Adrenal gland (tissue), 12 donors: Measurements from ENCODE around the gene TRIO. TPM values are rescaled to one million over a fixed set of nuclear protein-coding genes. Genes with fewer than 3 reads are reported as not detected.

Source experiments
- DNase-seq, 7 donors: peaks; one replicate each; pipeline ENCODE4 v3.0.0-alpha.2; 2019 to 2020
- H3K27ac ChIP-seq, 5 donors: fragments of 200-600 bp; sonication (generic) in 4 of 5; 1 replicate in 3 of 5; 2 replicates in 2 of 5; pipeline versions ENCODE4 v1.5.1 to v1.8.0; 2016 to 2020; ENCODE audit warnings: mild to moderate bottlenecking in 1 of 5
- H3K27me3 ChIP-seq: fragments of 200-600 bp; 2 replicates; pipeline ENCODE4 v1.8.0; 2021
- H3K36me3 ChIP-seq, 2 donors: fragments of 200-600 bp; replicated peaks in 1 of 2; 1 replicate in 1 of 2; 2 replicates in 1 of 2; pipeline versions ENCODE4 v1.5.1 to v1.8.0; 2018 to 2022
- H3K4me1 ChIP-seq, 2 donors: fragments of 200-600 bp; replicated peaks in 1 of 2; 1 replicate in 1 of 2; 2 replicates in 1 of 2; pipeline versions ENCODE4 v1.5.1 to v1.8.0; 2018 to 2021
- H3K4me3 ChIP-seq, 4 donors: fragments of 200-600 bp; sonication (generic) in 3 of 4; one replicate each; pipeline ENCODE4 v1.5.1; 2016 to 2018
- H3K9me3 ChIP-seq, 3 donors: fragments of 200-600 bp; sonication (generic) in 1 of 3; replicated peaks in 1 of 3; 1 replicate in 2 of 3; 2 replicates in 1 of 3; pipeline versions ENCODE4 v1.5.1 to v1.8.0; 2016 to 2021
- CTCF ChIP-seq, 6 experiments: fragments of 450-650 bp in 4 of 6; fragments of 200-600 bp in 2 of 6; sonication (generic) in 1 of 6; IDR thresholded peaks; 1 replicate in 5 of 6; 2 replicates in 1 of 6; pipeline versions ENCODE4 v1.5.1 to v1.8.0; 2016 to 2021; ENCODE audit warnings: antibody characterized with exemption in 6 of 6, mild to moderate bottlenecking in 2 of 6, moderate library complexity in 1 of 6
- POLR2A ChIP-seq, 2 donors: fragments of 450-650 bp; IDR thresholded peaks; one replicate each; pipeline ENCODE4 v1.6.1; 2017; ENCODE audit warnings: antibody characterized with exemption in 2 of 2, mild to moderate bottlenecking in 2 of 2, moderate library complexity in 1 of 2
- WGBS, 4 donors: extraction: QIAGEN DNeasy Blood & Tissue Kit in 2 of 4; methylation state at CpG; one replicate each; pipeline versions ENCODE4 v1.1.5 to v1.1.7; 2013 to 2017; 5-methylcytosine and 5-hydroxymethylcytosine counted together
- intact Hi-C, 2 donors: fragments of 100-400 bp; cut with DNase I; formaldehyde crosslinking; loops; one replicate each; pipeline versions ENCODE4 v1.14.1 to v1.15.0; 2022 to 2023
- polyA plus RNA-seq, 3 donors: library from polyadenylated mRNA; stranded (reverse); fragments of 200-250 nt in 2 of 3; fragments of 350-450 nt in 1 of 3; fragmentation: Illumina TruSeq in 1 of 3; extraction: RNeasy Lipid Tissue Mini Kit (QIAGEN cat#74804) in 1 of 3; gene quantifications; one replicate each; pipeline ENCODE4 v1.2.3, GENCODE V29; 2013 to 2014
- total RNA-seq, 9 donors: library from RNA; depleted of rRNA in 4 of 9; stranded (reverse); fragments of >200 nt in 4 of 9; fragments of 120-200 nt in 1 of 9; fragmentation: NEBNext Ultra II Directional in 1 of 9; extraction: Animal tissue kit (Norgen Biotek cat#: 25700) in 1 of 9; gene quantifications; one replicate each; pipeline versions ENCODE4 v1.1.0 to v1.2.4, GENCODE V29; 2013 to 2023
- donor health status: healthy with polysubstance abuse.
- donor health status: Bipolar disorder and iron deficiency.
- donor health status: DM: yes; HTN: yes; CAD: no.
- donor health status: DM: no; HTN: no; CAD: no.
- donor health status: DM: no; HTN: no; CAD: no.
- donor health status: DM: yes; HTN: yes; CAD: no.

The TRIO gene
- total and polyA plus RNA-seq, 12 donors, result 27.3 to 109 (median 72.4) TPM

- no peak overlapping the region for H3K27ac ChIP-seq
- intact Hi-C loops, result no loop called here
- peaks cover 10 to 18% of the 10 kb centered on the region in 2 donors for H3K4me1 ChIP-seq
- H3K4me3 ChIP-seq, result no peak overlapping the region
- no peak for DNase-seq
- TF ChIP-seq CTCF (IDR thresholded peaks at IDR 0.05) (no peak), POLR2A (IDR thresholded peaks at IDR 0.05) (no peak)
- no peaks in the 10 kb centered on the region for H3K9me3 ChIP-seq
- H3K27me3 ChIP-seq, result no peaks in the 10 kb centered on the region
- 94 to 96% (median 95%) methylated on average over 11 of the region's 11 CpGs for WGBS, 4 donors
- peaks cover 0 to 35% of the 10 kb centered on the region in 2 donors for H3K36me3 ChIP-seq
These were observed 270.9 kb downstream of the TRIO start for GRCh38 chr5:14414007-14414406.

GRCh38 chr5:14414656-14415023, 271.5 kb downstream of the TRIO start:
- WGBS, 4 donors, result 93 to 97% (median 96%) methylated on average over 7 of the region's 7 CpGs
- Histone ChIP-seq H3K4me1 (peaks cover 10 to 12% of the 10 kb centered on the region in 2 donors), H3K27me3 (no peaks in the 10 kb centered on the region), H3K27ac (no peak overlapping the region), H3K36me3 (peaks cover 0 to 35% of the 10 kb centered on the region in 2 donors), H3K4me3 (no peak overlapping the region), H3K9me3 (no peaks in the 10 kb centered on the region)
- TF ChIP-seq POLR2A (IDR thresholded peaks at IDR 0.05), result no peak
- TF ChIP-seq CTCF (IDR thresholded peaks at IDR 0.05), result no peak
- intact Hi-C loops, result no loop called here
- no peak for DNase-seq

GRCh38 chr5:14415024-14415697, 272.0 kb downstream of the TRIO start:
- Histone ChIP-seq H3K4me3 (no peak overlapping the region), H3K4me1 (peaks cover 8 to 12% of the 10 kb centered on the region in 2 donors), H3K36me3 (peaks cover 0 to 40% of the 10 kb centered on the region in 2 donors), H3K27me3 (no peaks in the 10 kb centered on the region), H3K27ac (no peak overlapping the region), H3K9me3 (no peaks in the 10 kb centered on the region)
- 91 to 95% (median 93%) methylated on average over 16 of the region's 16 CpGs for WGBS, 4 donors
- intact Hi-C loops, result no loop called here
- TF ChIP-seq CTCF (IDR thresholded peaks at IDR 0.05) (no peak), POLR2A (IDR thresholded peaks at IDR 0.05) (no peak)
- no peak for DNase-seq

GRCh38 chr5:14415698-14416074, 272.5 kb downstream of the TRIO start:
- peaks cover 2 to 12% of the 10 kb centered on the region in 2 donors for H3K4me1 ChIP-seq
- no peaks in the 10 kb centered on the region for H3K27me3 ChIP-seq
- no peak for DNase-seq
- H3K4me3 ChIP-seq, result no peak overlapping the region
- intact Hi-C loops, result no loop called here
- TF ChIP-seq POLR2A (IDR thresholded peaks at IDR 0.05), result no peak
- no peak for TF ChIP-seq CTCF (IDR thresholded peaks at IDR 0.05)
- 84 to 90% (median 88%) methylated on average over 3 of the region's 3 CpGs for whole genome bisulfite sequencing, 4 donors
- no peaks in the 10 kb centered on the region for H3K9me3 ChIP-seq
- H3K27ac ChIP-seq, result no peak overlapping the region
- peaks cover 0 to 44% of the 10 kb centered on the region in 2 donors for H3K36me3 ChIP-seq
